Activated CD8-positive, alpha-beta memory T cell treated with anti-CD3 and anti-CD28 coated beads, Interleukin-2, amount 50 U/mL, for 1 hour (primary cell): ENCODE results near the gene HES2.
A peak's percentile ranks its signal among the peaks of the same experiment; 100 is the strongest.
"Not testable (repeated sequence)": the region's sequence is repeated elsewhere in the genome, so short reads cannot be mapped to it uniquely, and the experiment has no call there.

Experiments
- DNase-seq: peaks from one replicate; pipeline ENCODE4 v3.0.0-alpha.2; 2020; ENCODE audit errors: extremely low read depth

HES2 gene

GRCh38 chr1:6389971-6390370 is 29.7 kb downstream of the HES2 start:
- DNase-seq, result no peak

- DNase-seq, result no peak
These were observed 33.3 kb downstream of the HES2 start for GRCh38 chr1:6386371-6386949.

- no peak for DNase-seq
These were observed 34.1 kb downstream of the HES2 start for GRCh38 chr1:6385488-6386191.

GRCh38 chr1:6384962-6385361 is 34.8 kb downstream of the HES2 start:
- DNase-seq, result no peak

GRCh38 chr1:6384135-6384534 is 35.6 kb downstream of the HES2 start:
- no peak for DNase-seq

GRCh38 chr1:6380037-6380436 is 39.7 kb downstream of the HES2 start:
- no peak for DNase-seq

GRCh38 chr1:6378096-6378746 is 41.5 kb downstream of the HES2 start:
- no peak for DNase-seq

GRCh38 chr1:6373961-6374720 is 45.6 kb downstream of the HES2 start:
- no peak for DNase-seq

- not testable (repeated sequence) for DNase-seq
These were observed 47.5 kb downstream of the HES2 start for GRCh38 chr1:6372236-6372635.

GRCh38 chr1:6370006-6370405 is 49.7 kb downstream of the HES2 start:
- no peak for DNase-seq

- DNase-seq, result no peak
These were observed 52.2 kb downstream of the HES2 start for GRCh38 chr1:6367381-6368012.

GRCh38 chr1:6365047-6365446 is 54.7 kb downstream of the HES2 start:
- peak; percentile 34 for DNase-seq

- DNase-seq, result not testable (repeated sequence)
These were observed 56.4 kb downstream of the HES2 start for GRCh38 chr1:6363085-6363884.
